GM23248 (cell line): ENCODE measurements around the gene SPON2.

Experiments used
- EZH2 ChIP-seq: fragments of 200-600 bp; sonication (generic); IDR thresholded peaks from 2 replicates; pipeline ENCODE4 v1.6.1; 2018; ENCODE audit warnings: antibody characterized with exemption, mild to moderate bottlenecking; ENCODE audit not compliant: insufficient read depth, poor library complexity, severe bottlenecking
- EZH2phosphoT487 ChIP-seq: fragments of 200-600 bp; sonication (generic); IDR thresholded peaks from 2 replicates; pipeline ENCODE4 v1.6.1; 2018; ENCODE audit warnings: antibody characterized with exemption, moderate library complexity, mild to moderate bottlenecking, low read depth; ENCODE audit not compliant: insufficient read depth

DNA sequence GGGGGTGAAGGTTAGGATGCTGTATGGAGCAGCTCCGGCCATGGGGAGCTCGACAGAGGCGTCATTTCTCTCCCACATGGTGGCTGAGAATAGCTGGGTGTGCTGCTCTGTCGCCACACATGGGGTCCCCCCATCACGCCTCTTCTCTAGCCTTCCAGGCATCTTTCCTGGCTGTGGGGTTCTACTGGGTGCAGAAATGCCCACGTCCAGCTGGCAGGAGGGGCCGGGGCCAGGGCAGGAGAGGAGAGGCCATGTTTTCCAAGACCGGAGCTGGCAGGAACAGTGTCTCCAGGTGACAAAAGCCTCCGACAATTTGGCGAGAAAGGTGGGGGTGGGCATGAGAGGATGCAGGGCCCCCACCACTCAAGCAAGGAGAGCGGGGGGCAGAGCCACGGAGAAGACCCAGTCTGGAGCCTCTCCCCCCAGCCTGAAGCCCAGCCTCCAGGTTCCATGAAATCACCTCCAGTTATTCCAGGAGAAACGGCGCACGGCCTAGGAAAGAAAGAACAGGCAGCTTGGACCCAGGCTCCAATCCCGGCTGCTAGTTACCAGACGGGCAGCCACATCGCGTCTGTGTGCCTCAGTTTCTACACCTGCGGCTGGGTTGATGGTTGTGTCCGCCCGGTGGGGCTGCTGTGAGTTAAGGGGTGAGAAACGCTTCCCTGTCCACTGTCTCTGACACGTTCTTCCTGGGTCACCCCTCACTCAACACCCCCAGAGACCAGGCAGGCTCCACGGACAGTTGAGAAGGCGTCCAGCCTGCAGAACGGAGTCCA, 27.4 kb upstream of the SPON2 start:
- TF ChIP-seq EZH2 (no peak), EZH2phosphoT487 (no peak)
